T follicular helper cell (primary cell): Measurements from ENCODE around the gene SMAD2.

ENCODE experiments used
- DNase-seq: peaks from one replicate; pipeline ENCODE4 v3.0.0-alpha.2; 2020; ENCODE audit warnings: low read depth

SMAD2 gene

GRCh38 chr18:47898055-47898454 is 32.4 kb downstream of the SMAD2 start:
- DNase-seq: no peak

GRCh38 chr18:47895565-47896250 is 34.8 kb downstream of the SMAD2 start:
- DNase-seq: no peak

GRCh38 chr18:47893939-47894699 is 36.3 kb downstream of the SMAD2 start:
- no peak for DNase-seq

- DNase-seq: no peak
Measured at GRCh38 chr18:47893047-47893446, 37.4 kb downstream of the SMAD2 start.

GRCh38 chr18:47888156-47888555 is 42.3 kb downstream of the SMAD2 start:
- no peak for DNase-seq

- DNase-seq: no peak
Measured at GRCh38 chr18:47887227-47887626, 43.2 kb downstream of the SMAD2 start.

GRCh38 chr18:47883771-47884413 is 46.6 kb downstream of the SMAD2 start:
- no peak for DNase-seq

GRCh38 chr18:47882641-47883040 is 47.8 kb downstream of the SMAD2 start:
- DNase-seq: no peak

GRCh38 chr18:47881752-47882455 is 48.6 kb downstream of the SMAD2 start:
- no peak for DNase-seq

- no peak for DNase-seq
Measured at GRCh38 chr18:47881042-47881441, 49.4 kb downstream of the SMAD2 start.

- no peak for DNase-seq
Measured at GRCh38 chr18:47877892-47878291, 52.6 kb downstream of the SMAD2 start.

- DNase-seq: no peak
Measured at GRCh38 chr18:47876813-47877212, 53.6 kb downstream of the SMAD2 start.

GRCh38 chr18:47873625-47874024 is 56.8 kb downstream of the SMAD2 start:
- DNase-seq: no peak

- DNase-seq: no peak
Measured at GRCh38 chr18:47872426-47872825, 58.0 kb downstream of the SMAD2 start.

GRCh38 chr18:47871288-47871687 is 59.2 kb downstream of the SMAD2 start:
- DNase-seq: no peak

- DNase-seq: no peak
Measured at GRCh38 chr18:47870605-47871004, 59.9 kb downstream of the SMAD2 start.

- no peak for DNase-seq
Measured at GRCh38 chr18:47868744-47869143, 61.7 kb downstream of the SMAD2 start.

GRCh38 chr18:47865183-47865582 is 65.3 kb downstream of the SMAD2 start:
- DNase-seq: no peak

GRCh38 chr18:47863041-47863440 is 67.4 kb downstream of the SMAD2 start:
- no peak for DNase-seq

GRCh38 chr18:47858607-47859006 is 71.9 kb downstream of the SMAD2 start:
- no peak for DNase-seq

GRCh38 chr18:47847635-47848034 is 82.8 kb downstream of the SMAD2 start:
- DNase-seq: no peak

GRCh38 chr18:47846431-47846830 is 84.0 kb downstream of the SMAD2 start:
- DNase-seq: no peak
